HG03066 (cell line): ENCODE results near the gene NF2.

ENCODE experiments used
- ATAC-seq: cut with Tn5 transposase; IDR thresholded peaks from one replicate; pipeline ENCODE4 v1.9.1; 2021; ENCODE audit warnings: low read depth; ENCODE audit not compliant: unreplicated experiment

NF2 gene

DNA sequence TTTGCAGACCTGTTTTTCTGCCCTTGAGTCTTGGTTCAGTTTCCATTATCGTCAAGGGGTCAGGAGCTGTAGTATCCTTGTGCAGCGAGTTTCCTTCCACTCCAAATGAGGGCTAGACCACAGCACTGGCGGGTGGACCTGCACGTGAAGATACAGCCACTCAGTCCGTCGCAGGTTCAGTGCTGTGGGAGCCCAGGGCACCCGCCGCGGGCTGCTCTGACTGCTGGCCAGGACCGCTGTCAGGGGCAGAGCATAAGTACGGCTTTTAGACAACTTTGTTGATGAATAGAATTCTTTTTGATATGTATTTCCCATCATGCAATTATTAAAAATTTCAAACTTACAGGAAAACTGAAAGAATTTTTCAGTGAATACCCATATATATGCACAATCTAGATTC is 56.6 kb downstream of the NF2 start:
- ATAC-seq: no peak

GRCh38 chr22:29661336-29661735 is 57.9 kb downstream of the NF2 start:
- no peak for ATAC-seq

DNA sequence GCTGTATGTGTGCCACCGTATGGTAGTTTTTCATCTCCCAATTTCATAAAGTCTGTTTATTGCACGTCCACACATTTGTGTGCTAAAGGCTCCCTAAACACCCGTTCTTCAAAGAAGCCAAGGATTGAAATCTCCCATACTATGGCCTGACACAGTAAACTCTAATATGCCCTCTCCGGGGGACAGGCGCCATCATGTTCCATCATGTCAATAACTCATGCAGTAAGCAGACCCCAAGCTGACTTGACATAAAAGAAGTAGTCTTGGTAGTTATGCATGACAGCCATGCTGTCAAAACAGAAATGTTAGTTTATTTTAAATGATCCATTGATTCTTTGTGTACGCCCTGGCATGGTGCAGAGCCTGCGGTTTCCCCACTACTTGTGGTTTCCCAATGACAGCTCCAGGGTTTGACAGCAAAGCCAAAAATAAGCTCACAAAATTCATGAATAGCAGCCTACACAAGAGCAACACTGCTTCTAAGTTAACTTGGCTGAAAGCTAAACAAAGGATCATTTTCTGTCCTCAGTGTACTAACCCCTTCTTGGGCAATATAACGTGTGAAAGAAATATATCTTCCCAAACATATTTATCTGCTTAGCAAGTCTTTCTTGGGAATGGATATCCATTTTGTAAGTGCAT is 59.9 kb downstream of the NF2 start:
- ATAC-seq: no peak

- ATAC-seq: no peak
Observed at GRCh38 chr22:29665486-29665885, 62.1 kb downstream of the NF2 start.

DNA sequence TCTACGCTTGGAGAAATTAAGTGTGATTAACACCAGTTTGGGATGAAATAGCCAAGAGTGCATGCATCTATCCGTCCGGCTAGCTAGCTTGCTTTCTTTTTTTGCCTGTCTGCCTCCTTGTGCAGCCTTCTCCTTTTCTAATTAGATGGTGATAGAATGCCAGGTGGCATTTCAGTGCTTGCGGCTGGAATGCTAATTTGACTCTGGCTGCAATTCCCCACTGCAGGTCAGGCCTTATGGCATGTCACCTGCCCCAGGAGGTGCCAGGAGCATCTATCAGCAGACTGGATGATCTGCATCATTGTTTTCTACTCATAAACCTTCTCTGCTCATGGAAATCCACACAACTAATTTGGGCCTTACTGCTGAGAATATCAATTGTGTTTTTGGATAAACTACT is 65.2 kb downstream of the NF2 start:
- ATAC-seq: no peak

GRCh38 chr22:29670626-29671025 is 67.2 kb downstream of the NF2 start:
- ATAC-seq: no peak

DNA sequence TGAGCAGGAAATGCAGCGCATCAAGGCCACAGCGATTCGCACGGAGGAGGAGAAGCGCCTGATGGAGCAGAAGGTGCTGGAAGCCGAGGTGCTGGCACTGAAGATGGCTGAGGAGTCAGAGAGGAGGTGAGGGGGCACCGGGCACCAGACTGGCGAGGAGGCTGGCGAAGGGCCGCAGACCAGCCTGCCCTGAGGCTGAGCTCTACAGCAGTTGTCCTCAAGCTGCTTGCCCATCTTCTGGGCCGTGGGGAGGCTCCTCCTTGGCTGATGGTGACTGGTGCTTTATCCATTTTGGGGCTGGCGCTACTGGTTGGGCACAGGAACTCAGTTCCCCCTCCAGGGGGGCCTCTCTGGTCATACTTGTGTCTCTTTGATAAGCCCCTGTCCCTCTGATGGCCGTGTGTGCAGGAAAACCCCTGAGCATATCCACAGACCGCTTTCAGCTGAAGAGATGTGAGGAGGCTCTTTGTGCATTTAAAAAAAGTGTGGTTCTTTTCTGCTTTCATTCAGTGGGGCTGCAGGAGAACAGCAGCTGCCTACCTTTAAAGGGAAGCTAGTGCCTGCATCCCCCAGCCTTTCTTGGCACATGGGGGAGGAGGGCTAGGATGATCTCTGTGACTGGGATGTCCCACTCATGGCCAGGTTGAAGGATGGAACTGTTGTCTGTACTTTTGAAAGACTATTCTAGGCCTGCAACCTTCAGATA is 70.1 kb downstream of the NF2 start:
- ATAC-seq: no peak

GRCh38 chr22:29674121-29674520 is 70.7 kb downstream of the NF2 start:
- no peak for ATAC-seq

GRCh38 chr22:29679316-29679715 is 75.9 kb downstream of the NF2 start:
- no peak for ATAC-seq

- ATAC-seq: no peak
Observed at GRCh38 chr22:29683536-29683935, 80.1 kb downstream of the NF2 start.

- no peak for ATAC-seq
Observed at GRCh38 chr22:29684244-29684643, 80.8 kb downstream of the NF2 start.

- ATAC-seq: no peak
Observed at GRCh38 chr22:29689206-29689879, 85.9 kb downstream of the NF2 start.

DNA sequence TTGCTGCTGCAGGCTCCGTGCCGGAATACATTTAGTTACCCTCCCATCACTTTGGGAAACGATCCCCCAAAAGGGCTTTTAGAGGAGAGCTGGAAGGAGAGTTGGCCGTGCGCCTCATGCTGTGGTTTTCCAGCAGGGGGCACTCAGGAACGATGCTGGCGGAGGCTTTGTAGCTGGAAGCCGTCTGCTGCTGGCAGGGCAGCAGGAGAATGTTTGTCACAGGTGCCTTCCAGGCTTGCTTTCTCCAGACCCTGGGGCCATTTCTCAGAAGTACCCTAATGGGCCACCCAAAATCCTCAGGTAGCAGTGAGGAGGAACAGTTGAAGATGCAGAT is 86.4 kb downstream of the NF2 start:
- ATAC-seq: no peak

DNA sequence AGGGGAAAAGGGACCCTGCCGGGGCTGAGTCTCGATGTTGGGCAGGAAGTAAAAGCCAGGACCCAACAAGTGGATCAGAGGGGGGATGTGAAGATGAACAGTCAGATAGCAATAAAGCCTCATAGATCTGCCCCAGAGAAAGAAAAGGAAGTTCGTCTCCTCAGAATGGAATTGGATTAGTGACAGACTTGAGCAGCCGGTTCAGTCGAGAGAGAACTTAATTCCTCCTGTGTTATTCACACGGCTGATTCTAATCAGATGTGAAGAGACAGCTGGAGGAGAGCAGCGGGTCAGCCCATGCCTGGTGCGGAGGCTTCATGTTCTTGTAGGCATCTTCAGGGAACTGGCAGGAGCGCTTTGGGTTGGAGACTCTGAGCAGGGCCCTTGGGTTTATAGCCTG is 87.0 kb downstream of the NF2 start:
- no peak for ATAC-seq

DNA sequence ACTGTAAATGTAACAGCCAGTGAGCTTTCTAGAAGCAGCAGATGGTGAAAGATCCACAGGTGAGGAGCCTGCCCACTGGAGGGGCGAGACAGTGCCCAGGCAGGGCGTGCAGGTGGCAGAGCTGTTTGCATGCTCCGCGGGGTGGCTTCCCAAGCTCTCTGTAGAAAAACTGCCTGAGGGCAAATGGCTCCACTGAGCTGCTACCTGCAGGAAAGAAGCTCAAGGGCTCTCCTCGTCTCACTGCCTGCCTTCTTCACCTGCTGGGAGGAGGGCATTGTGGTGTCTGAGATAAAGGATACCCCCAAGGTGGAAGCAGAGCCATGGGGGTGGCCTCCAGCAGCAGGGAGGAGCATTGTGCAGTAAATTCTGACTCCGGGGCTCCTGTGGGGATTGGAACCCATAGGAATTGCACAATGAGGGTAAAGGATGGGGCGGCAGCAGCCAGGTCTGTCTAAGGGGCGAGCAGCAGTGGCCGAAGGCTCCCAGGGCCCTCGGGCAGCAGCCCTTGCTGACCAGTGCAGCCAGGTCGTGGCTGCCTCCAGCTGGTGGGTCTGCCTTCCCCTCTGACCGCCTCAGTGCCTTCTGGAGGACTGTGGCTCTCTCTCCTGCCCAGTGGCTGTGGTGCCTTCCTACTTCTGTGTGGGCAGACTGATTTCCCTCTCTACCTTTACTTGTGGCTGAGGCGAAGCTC is 88.3 kb downstream of the NF2 start:
- no peak for ATAC-seq

- ATAC-seq: no peak
Observed at GRCh38 chr22:29692327-29692640, 88.9 kb downstream of the NF2 start.

DNA sequence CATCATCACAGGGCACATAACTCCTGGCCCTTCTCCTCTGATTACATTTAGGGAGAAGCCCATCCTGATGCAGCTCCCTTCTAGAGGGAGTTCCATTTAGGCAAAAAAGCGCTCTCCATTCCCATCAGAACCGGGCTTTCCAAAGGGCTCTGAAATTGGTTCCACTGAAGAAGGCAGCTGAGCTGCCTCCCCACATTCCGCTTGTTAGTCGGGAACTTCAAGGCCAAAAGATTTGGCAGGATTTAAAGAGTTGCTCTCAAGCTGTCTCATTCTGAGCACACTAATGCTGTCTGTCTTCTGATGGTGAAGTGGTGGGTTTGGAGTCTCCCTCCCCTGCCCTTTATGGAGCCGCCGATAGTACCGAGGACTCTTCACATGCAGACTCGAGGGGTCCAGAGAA is 89.7 kb downstream of the NF2 start:
- ATAC-seq: no peak

DNA sequence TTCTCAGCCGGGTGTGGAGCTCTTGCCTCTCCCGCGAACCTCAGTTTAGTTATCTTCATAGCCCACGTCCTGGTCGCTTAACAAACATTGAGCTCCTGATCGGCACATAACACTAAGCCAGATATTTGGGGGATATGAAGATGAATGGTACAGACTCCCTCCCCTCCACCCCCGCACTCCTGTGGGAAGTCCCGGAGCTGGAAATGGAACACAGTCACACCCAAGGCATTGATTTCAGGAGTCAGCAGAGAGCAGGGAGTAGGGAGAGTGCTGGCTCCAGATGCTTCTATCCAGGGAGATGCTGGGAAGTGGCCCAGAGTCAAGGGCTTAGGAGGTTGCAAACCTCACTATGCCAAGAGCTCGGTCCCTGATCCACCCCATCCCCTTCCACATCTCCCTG is 90.2 kb downstream of the NF2 start:
- no peak for ATAC-seq

- ATAC-seq: no peak
Observed at GRCh38 chr22:29695129-29695926, 91.9 kb downstream of the NF2 start.

GRCh38 chr22:29697853-29698598 is 94.6 kb downstream of the NF2 start:
- no peak for ATAC-seq
